ENCODE data around the gene PCBP3.
"Not testable (repeated sequence)": the region's sequence is repeated elsewhere in the genome, so short reads cannot be mapped to it uniquely, and the experiment has no call there.

Gene PCBP3

GRCh38 chr21:45808663-45809062 lies 165.1 kb downstream of the PCBP3 start:
- DNase-seq (ENCODE audit: low read depth in 2 of 2): not testable (repeated sequence)

GRCh38 chr21:45809421-45809820 lies 165.9 kb downstream of the PCBP3 start:
- DNase-seq (ENCODE audit: low read depth in 2 of 2): no peak

- DNase-seq (ENCODE audit: low read depth in 2 of 2): no peak
Measured at GRCh38 chr21:45811136-45811535, 167.6 kb downstream of the PCBP3 start.

GRCh38 chr21:45814210-45814940 lies 170.8 kb downstream of the PCBP3 start:
- DNase-seq (ENCODE audit: low read depth in 2 of 2): not testable (repeated sequence)

- not testable (repeated sequence) for DNase-seq (ENCODE audit: low read depth in 2 of 2)
Measured at GRCh38 chr21:45815781-45816180, 172.3 kb downstream of the PCBP3 start.

- no peak for DNase-seq (ENCODE audit: low read depth in 2 of 2)
Measured at GRCh38 chr21:45816794-45817193, 173.3 kb downstream of the PCBP3 start.

- DNase-seq (ENCODE audit: low read depth in 2 of 2): no peak
Measured at GRCh38 chr21:45817345-45817744, 173.8 kb downstream of the PCBP3 start.

- DNase-seq (ENCODE audit: low read depth in 2 of 2): no peak
Measured at GRCh38 chr21:45818276-45818903, 174.9 kb downstream of the PCBP3 start.

GRCh38 chr21:45818904-45819285 lies 175.4 kb downstream of the PCBP3 start:
- peak; percentile 47 to 63 for DNase-seq (ENCODE audit: low read depth in 2 of 2)

GRCh38 chr21:45819478-45820170 lies 176.1 kb downstream of the PCBP3 start:
- DNase-seq (ENCODE audit: low read depth in 2 of 2): no peak

GRCh38 chr21:45820171-45821091 lies 176.9 kb downstream of the PCBP3 start:
- peak; percentile 55 to 60 for DNase-seq (ENCODE audit: low read depth in 2 of 2)

GRCh38 chr21:45821315-45821962 lies 177.9 kb downstream of the PCBP3 start:
- DNase-seq (ENCODE audit: low read depth in 2 of 2): no peak

- DNase-seq (ENCODE audit: low read depth in 2 of 2): no peak
Measured at GRCh38 chr21:45821998-45822397, 178.5 kb downstream of the PCBP3 start.

- no peak for DNase-seq (ENCODE audit: low read depth in 2 of 2)
Measured at GRCh38 chr21:45822429-45823099, 179.0 kb downstream of the PCBP3 start.

- no peak for DNase-seq (ENCODE audit: low read depth in 2 of 2)
Measured at GRCh38 chr21:45823100-45823681, 179.7 kb downstream of the PCBP3 start.

- no peak for DNase-seq (ENCODE audit: low read depth in 2 of 2)
Measured at GRCh38 chr21:45824546-45825215, 181.2 kb downstream of the PCBP3 start.

- no peak for DNase-seq (ENCODE audit: low read depth in 2 of 2)
Measured at GRCh38 chr21:45825219-45825618, 181.7 kb downstream of the PCBP3 start.

GRCh38 chr21:45826676-45827301 lies 183.3 kb downstream of the PCBP3 start:
- no peak for DNase-seq (ENCODE audit: low read depth in 2 of 2)

GRCh38 chr21:45827302-45827692 lies 183.8 kb downstream of the PCBP3 start:
- no peak for DNase-seq (ENCODE audit: low read depth in 2 of 2)

Measured in activated CD8-positive, alpha-beta memory T cell treated with anti-CD3 and anti-CD28 coated beads for 4 hours (primary cell).